K562 (cell line): Measurements from ENCODE around the gene CCDC73. TPM values are rescaled to one million over a fixed set of nuclear protein-coding genes. Genes with fewer than 3 reads are reported as not detected.
A peak's percentile ranks its signal among the peaks of the same experiment; 100 is the strongest.

Source experiments
- ATAC-seq: fragments of 200-7000 bp; cut with Tn5 transposase; 3 replicates; pipeline ENCODE4 v1.9.1; 2020; ENCODE audit warnings: moderate library complexity
- BruUV-seq: library from RNA; stranded (reverse); fragments of 400-500 nt; replicated peaks from 2 replicates; lab custom pipeline; 2021; lab: Mats Ljungman, UMichigan
- CTCF ChIA-PET: fragments of 300-600 bp; formaldehyde crosslinking; extraction: SDS; loops from one replicate; lab custom pipeline; 2021; ENCODE audit warnings: low intra/inter-chr PET ratio; lab: Yijun Ruan, JAX
- POLR2A ChIA-PET: fragments of 300-600, 350-650 bp; sonication (Branson Sonifier 250); formaldehyde crosslinking; extraction: SDS; loops from one replicate; lab custom pipeline; 2021; ENCODE audit warnings: antibody characterized with exemption, inconsistent platforms; lab: Yijun Ruan, JAX
- DNase-seq, 4 experiments: peaks; one replicate each; pipeline versions ENCODE4 v3.0.0 to v3.0.0-alpha.2; 2011 to 2018; ENCODE audit warnings: low spot score in 3 of 4, mixed read lengths in 3 of 4; ENCODE audit errors: extremely low read depth in 1 of 4
- FAIRE-seq: peaks from 2 replicates; lab custom pipeline; 2011; peaks lifted over from hg19 to GRCh38; lab: Jason Lieb, UNC
- H2AFZ ChIP-seq: 2 replicates; pipeline ENCODE4 v1.6.0; 2011; ENCODE audit warnings: low read depth, low read length, control low read depth, inconsistent platforms
- H3K27ac ChIP-seq: fragments of 200-600 bp; 3 replicates; pipeline ENCODE4 v1.8.0; 2011; ENCODE audit warnings: low read depth, mild to moderate bottlenecking, control low read depth, inconsistent platforms, low read length, moderate library complexity, mixed read lengths; ENCODE audit errors: extremely low read depth
- H3K27me3 ChIP-seq, 2 experiments: fragments of 300-600 bp in 1 of 2; 2 replicates in 1 of 2; 3 replicates in 1 of 2; pipeline versions ENCODE4 v1.6.0 to v1.8.0; 2011; ENCODE audit warnings: inconsistent platforms in 2 of 2, low read length in 2 of 2, mild to moderate bottlenecking in 1 of 2, mixed read lengths in 1 of 2, moderate library complexity in 1 of 2; ENCODE audit not compliant: control insufficient read depth in 2 of 2, insufficient read depth in 2 of 2
- H3K36me3 ChIP-seq: fragments of 300-600 bp; 3 replicates; pipeline ENCODE4 v1.8.0; 2011; ENCODE audit warnings: mild to moderate bottlenecking, low read length, inconsistent platforms; ENCODE audit not compliant: control insufficient read depth, insufficient read depth
- H3K4me1 ChIP-seq, 2 experiments: fragments of 200-600 bp in 1 of 2; replicated peaks in 1 of 2; 2 replicates in 1 of 2; 3 replicates in 1 of 2; pipeline versions ENCODE4 v1.5.1 to v1.8.0; 2011; ENCODE audit warnings: inconsistent platforms in 2 of 2, low read length in 2 of 2, mild to moderate bottlenecking in 1 of 2, mixed read lengths in 1 of 2, moderate library complexity in 1 of 2; ENCODE audit not compliant: control insufficient read depth in 2 of 2, insufficient read depth in 2 of 2
- H3K4me2 ChIP-seq: 2 replicates; pipeline ENCODE4 v1.6.1; 2011; ENCODE audit warnings: low read length, control low read depth, inconsistent platforms, mixed read lengths; ENCODE audit not compliant: insufficient read depth
- H3K4me3 ChIP-seq: fragments of 200-600 bp; sonication (generic), shearing (Covaris generic); 2 replicates; pipeline ENCODE4 v1.5.1; 2016; ENCODE audit warnings: control low read depth, inconsistent platforms
- H3K79me2 ChIP-seq: fragments of 200-600 bp; 3 replicates; pipeline ENCODE4 v1.8.0; 2011; ENCODE audit warnings: low read length, inconsistent platforms; ENCODE audit not compliant: control insufficient read depth, insufficient read depth
- H3K9ac ChIP-seq, 2 experiments: 2 replicates each; pipeline versions ENCODE4 v1.6.0 to v1.6.1; 2011; ENCODE audit warnings: low read depth in 2 of 2, low read length in 2 of 2, control low read depth in 1 of 2, inconsistent platforms in 1 of 2, mild to moderate bottlenecking in 1 of 2, mixed read lengths in 1 of 2; ENCODE audit not compliant: insufficient read depth in 1 of 2
- H3K9me1 ChIP-seq: one replicate; pipeline ENCODE4 v1.6.0; 2011; ENCODE audit warnings: inconsistent platforms, mild to moderate bottlenecking, low read length, moderate library complexity; ENCODE audit not compliant: control insufficient read depth, insufficient read depth
- H3K9me3 ChIP-seq: replicated peaks from 2 replicates; pipeline ENCODE4 v1.5.1; 2011; ENCODE audit warnings: low read depth, low read length, inconsistent platforms; ENCODE audit not compliant: control insufficient read depth, insufficient read depth
- H4K20me1 ChIP-seq: replicated peaks from 2 replicates; pipeline ENCODE4 v1.6.1; 2011; ENCODE audit warnings: low read length, inconsistent platforms, mixed read lengths; ENCODE audit not compliant: control insufficient read depth, insufficient read depth
- ATF2 ChIP-seq: sonication (generic); formaldehyde crosslinking; IDR thresholded peaks from 2 replicates; pipeline ENCODE4 v1.8.1; 2022; ENCODE audit warnings: missing genetic modification reagents
- CREB5 ChIP-seq: fragments of 250-450 bp; sonication (Bioruptor Pico); IDR thresholded peaks from 2 replicates; pipeline ENCODE4 v1.5.0; 2020; ENCODE audit warnings: mild to moderate bottlenecking
- GTF2A2 ChIP-seq: IDR thresholded peaks from 2 replicates; pipeline ENCODE4 v1.6.1; 2016; ENCODE audit warnings: mild to moderate bottlenecking, missing genetic modification characterization, missing compliant biosample characterization
- HNRNPK ChIP-seq: fragments of 200-400 bp; formaldehyde crosslinking; IDR thresholded peaks from one replicate; pipeline ENCODE4 v1.6.1; 2018; ENCODE audit warnings: mild to moderate bottlenecking, low read depth, low read length; ENCODE audit not compliant: poor library complexity, severe bottlenecking
- NFATC3 ChIP-seq: fragments of 450-650 bp; IDR thresholded peaks from 2 replicates; pipeline ENCODE4 v1.6.1; 2017; ENCODE audit warnings: mild to moderate bottlenecking
- RBM22 ChIP-seq: fragments of 200-400 bp; formaldehyde crosslinking; IDR thresholded peaks from 2 replicates; pipeline ENCODE4 v1.6.1; 2018; ENCODE audit warnings: low read length, low read depth; ENCODE audit not compliant: poor library complexity, severe bottlenecking
- SUPT5H ChIP-seq: fragments of 450-650 bp; IDR thresholded peaks from 2 replicates; pipeline ENCODE4 v1.6.1; 2016
- THRA ChIP-seq: fragments of 450-650 bp; IDR thresholded peaks from 2 replicates; pipeline ENCODE4 v1.6.1; 2017; ENCODE audit warnings: mild to moderate bottlenecking, moderate library complexity
- ZBTB5 ChIP-seq: fragments of 450-650 bp; IDR thresholded peaks from 2 replicates; pipeline ENCODE4 v1.6.1; 2017; ENCODE audit warnings: antibody characterized with exemption
- ZFPM2 ChIP-seq: fragments of 250-450 bp; sonication (Bioruptor Pico); IDR thresholded peaks from 2 replicates; pipeline ENCODE4 v1.5.1; 2022; ENCODE audit warnings: mild to moderate bottlenecking
- ZNF274 ChIP-seq: IDR thresholded peaks from 2 replicates; pipeline ENCODE4 v1.6.1; 2011; ENCODE audit warnings: low read depth, mild to moderate bottlenecking, low read length, moderate library complexity, borderline replicate concordance
- ZNF655 ChIP-seq: fragments of 250-450 bp; sonication (Bioruptor Pico); IDR thresholded peaks from 2 replicates; pipeline ENCODE4 v1.5.0; 2021
- ZNF75A ChIP-seq: fragments of 450-650 bp; formaldehyde crosslinking; IDR thresholded peaks from 2 replicates; pipeline ENCODE4 v1.4.0; 2020; ENCODE audit warnings: mild to moderate bottlenecking
- ZNF766 ChIP-seq: fragments of 200-800 bp; sonication (Bioruptor generic); conservative IDR thresholded peaks from 2 replicates; pipeline ENCODE4 v1.6.1; 2016; ENCODE audit warnings: missing genetic modification characterization, missing compliant biosample characterization
- WGBS: fragments of 100-300 bp; shearing (Covaris generic); methylation state at CpG from one replicate; pipeline ENCODE4 v1.1.6; 2016; ENCODE audit warnings: low coverage, mixed read lengths; ENCODE audit not compliant: insufficient coverage; ENCODE audit errors: missing lambda C conversion rate; 5-methylcytosine and 5-hydroxymethylcytosine counted together
- in situ Hi-C: fragments of 300-500 bp; cut with MboI; formaldehyde crosslinking; loops from 4 replicates; pipeline ENCODE4 v1.15.0; 2018; ENCODE audit warnings: inconsistent platforms, mixed read lengths
- intact Hi-C: fragments of 100-400 bp; cut with micrococcal nuclease; formaldehyde crosslinking; loops from 2 replicates; pipeline ENCODE4 v1.14.2; 2022
- polyA plus RNA-seq, 8 experiments: library from polyadenylated mRNA; depleted of rRNA in 4 of 8; stranded (reverse) in 5 of 8; unstranded in 3 of 8; fragments of >200 nt; fragmentation: Nextera tagmentation in 2 of 8; fragmentation: Illumina TruSeq in 1 of 8; extraction: Ambion mirVana in 2 of 8; extraction: Trizol in 1 of 8; gene quantifications; 2 replicates each; pipeline versions ENCODE4 v1.2.1 to v1.2.3, GENCODE V29; 2011 to 2014; ENCODE audit warnings: inconsistent platforms in 1 of 8, missing spikeins in 1 of 8
- total RNA-seq, 7 experiments: library from RNA; depleted of rRNA in 6 of 7; stranded (reverse); fragments of >200 nt in 6 of 7; fragmentation: Illumina TruSeq in 2 of 7; extraction: Trizol in 2 of 7; gene quantifications; 2 replicates each; pipeline versions ENCODE4 v1.2.1 to v1.2.3, GENCODE V29; 2011 to 2021; ENCODE audit warnings: low replicate concordance in 1 of 7

Gene CCDC73
- total and polyA plus RNA-seq, 9 of the 15 experiments (the other 6 are each of a cell fraction or from before 2014, with no cell fraction given), result 0.20 to 0.21 TPM; not detected in 7

- TF ChIP-seq ATF2 (CRISPR knock-in tag) (no peak), THRA (no peak), ZNF75A (CRISPR knock-in tag) (no peak), ZNF274 (no peak), SUPT5H (no peak), NFATC3 (no peak), ZNF766 (CRISPR knock-in tag) (no peak), CREB5 (CRISPR knock-in tag) (no peak), RBM22 (no peak), HNRNPK (no peak), GTF2A2 (tag) (no peak), ZFPM2 (CRISPR knock-in tag) (no peak), ZNF655 (CRISPR knock-in tag) (no peak), ZBTB5 (no peak)
- H3K27me3 ChIP-seq, result no peaks in the 10 kb centered on the region
- H3K36me3 ChIP-seq, result peaks cover 13% of the 10 kb centered on the region; the same call in 1 of the 3 replicates
- no peak overlapping the region for H3K4me2 ChIP-seq
- no peak overlapping the region for H3K27ac ChIP-seq
- ChIA-PET POLR2A (no interaction called here), CTCF (no interaction called here)
- H3K9ac ChIP-seq, result no peak overlapping the region
- WGBS, result 69% methylated on average over 3 of the region's 3 CpGs
- peaks cover 20% of the 10 kb centered on the region for H4K20me1 ChIP-seq
- FAIRE-seq (no peak), DNase-seq (no peak), ATAC-seq (no peak)
- peak overlapping the region; percentile 26; the same call in 1 of the 2 replicates for H2AFZ ChIP-seq
- H3K79me2 ChIP-seq, result peaks cover 34% of the 10 kb centered on the region
- no peaks in the 10 kb centered on the region for H3K9me1 ChIP-seq
- no peaks in the 10 kb centered on the region for H3K9me3 ChIP-seq
- H3K4me1 ChIP-seq, result peaks cover 0 to 11% of the 10 kb centered on the region in 2 experiments; a peak in 4 of 5 replicates
- intact Hi-C loops (loop anchor here (5.0 kb wide), 1 partner anchor 149 kb away; no protein-coding TSS in a partner anchor), in situ Hi-C loops (loop anchor here (10.0 kb wide), 1 partner anchor 197 kb away; no protein-coding TSS in a partner anchor)
- BruUV-seq, result no TSS peak
- H3K4me3 ChIP-seq, result no peak overlapping the region
Measured at GRCh38 chr11:32581556-32581955, 212.9 kb downstream of the CCDC73 start.
